SK-N-SH (cell line): ENCODE data around the gene H6PD. TPM values are rescaled to one million over a fixed set of nuclear protein-coding genes. Genes with fewer than 3 reads are reported as not detected.

Source experiments
- CTCF ChIA-PET: fragments of 300-600, 350-600 bp; formaldehyde crosslinking; extraction: SDS; loops from one replicate; lab custom pipeline; 2021; lab: Yijun Ruan, JAX
- POLR2A ChIA-PET: fragments of 350-600 bp; sonication (Branson Sonifier 250); formaldehyde crosslinking; extraction: SDS; loops from one replicate; lab custom pipeline; 2020; ENCODE audit warnings: antibody characterized with exemption, inconsistent platforms; lab: Yijun Ruan, JAX
- DNase-seq: peaks from one replicate; pipeline ENCODE4 v3.0.0; 2012
- H2AFZ ChIP-seq: fragments of 200-600 bp; sonication (generic); 2 replicates; pipeline ENCODE4 v1.8.1; 2016; ENCODE audit warnings: antibody characterized with exemption, mild to moderate bottlenecking, low read depth
- H3F3A ChIP-seq: fragments of 200-600 bp; sonication (generic); replicated peaks from 2 replicates; pipeline ENCODE3; 2016; ENCODE audit warnings: antibody characterized with exemption, mild to moderate bottlenecking; ENCODE audit not compliant: insufficient read depth
- H3K27ac ChIP-seq, 2 experiments: fragments of 200-500 bp in 1 of 2; fragments of 200-600 bp in 1 of 2; sonication (Bioruptor generic) in 1 of 2; sonication (generic), shearing (Covaris generic) in 1 of 2; 2 replicates each; pipeline versions ENCODE4 v1.5.1 to v1.6.1; 2014 to 2016; ENCODE audit warnings: low read depth in 2 of 2, inconsistent platforms in 1 of 2, low read length in 1 of 2, mild to moderate bottlenecking in 1 of 2, mixed read lengths in 1 of 2
- H3K27me3 ChIP-seq: fragments of 200-600 bp; sonication (generic), shearing (Covaris generic); 2 replicates; pipeline ENCODE4 v1.6.1; 2016; ENCODE audit warnings: mixed run types; ENCODE audit not compliant: insufficient read depth
- H3K36me3 ChIP-seq, 2 experiments: fragments of 200-500 bp in 1 of 2; fragments of 200-600 bp in 1 of 2; sonication (Bioruptor generic) in 1 of 2; sonication (generic) in 1 of 2; replicated peaks in 1 of 2; 2 replicates each; pipeline versions ENCODE3 to v1.5.1; 2014 to 2016; ENCODE audit warnings: low read length in 1 of 2, mild to moderate bottlenecking in 1 of 2; ENCODE audit not compliant: insufficient read depth in 2 of 2, control insufficient read depth in 1 of 2
- H3K4me1 ChIP-seq, 2 experiments: fragments of 200-500 bp in 1 of 2; fragments of 200-600 bp in 1 of 2; sonication (Bioruptor generic) in 1 of 2; sonication (generic), shearing (Covaris generic) in 1 of 2; 2 replicates each; pipeline versions ENCODE4 v1.5.1 to v1.6.1; 2014 to 2016; ENCODE audit warnings: low read depth in 1 of 2, low read length in 1 of 2, mixed run types in 1 of 2; ENCODE audit not compliant: insufficient read depth in 2 of 2, control insufficient read depth in 1 of 2
- H3K4me2 ChIP-seq: fragments of 200-600 bp; sonication (generic), shearing (Covaris generic); 2 replicates; pipeline ENCODE4 v1.6.1; 2017; ENCODE audit warnings: mixed run types
- H3K4me3 ChIP-seq, 2 experiments: fragments of 200-500 bp in 1 of 2; fragments of 200-600 bp in 1 of 2; sonication (Bioruptor generic) in 1 of 2; sonication (generic), shearing (Covaris generic) in 1 of 2; 2 replicates each; pipeline versions ENCODE4 v1.5.1 to v1.8.1; 2014 to 2016; ENCODE audit warnings: low read depth in 2 of 2, inconsistent platforms in 1 of 2, low read length in 1 of 2, mild to moderate bottlenecking in 1 of 2, mixed read lengths in 1 of 2, moderate library complexity in 1 of 2
- H3K79me2 ChIP-seq: fragments of 200-600 bp; sonication (generic); 2 replicates; pipeline ENCODE4 v1.8.1; 2017; ENCODE audit warnings: mild to moderate bottlenecking; ENCODE audit not compliant: insufficient read depth
- H3K9ac ChIP-seq: fragments of 200-600 bp; sonication (generic); 2 replicates; pipeline ENCODE4 v1.6.1; 2017; ENCODE audit warnings: mixed run types
- H3K9me2 ChIP-seq: fragments of 200-600 bp; sonication (generic); 2 replicates; pipeline ENCODE4 v1.6.1; 2017; ENCODE audit warnings: mixed run types
- H3K9me3 ChIP-seq: fragments of 200-600 bp; sonication (generic); 2 replicates; pipeline ENCODE4 v1.6.1; 2017; ENCODE audit warnings: mixed run types, mild to moderate bottlenecking, moderate library complexity
- H4K20me1 ChIP-seq: fragments of 200-600 bp; sonication (generic); 2 replicates; pipeline ENCODE4 v1.6.1; 2017; ENCODE audit warnings: mild to moderate bottlenecking, mixed run types; ENCODE audit not compliant: insufficient read depth
- CHD2 ChIP-seq: fragments of 150-350 bp; IDR thresholded peaks from 2 replicates; pipeline ENCODE4 v1.6.1; 2018; ENCODE audit warnings: low read length; ENCODE audit not compliant: partially characterized antibody
- ELF1 ChIP-seq: IDR thresholded peaks from 2 replicates; pipeline ENCODE4 v1.4.0; 2012
- EP300 ChIP-seq, 2 experiments: IDR thresholded peaks; 2 replicates each; pipeline versions ENCODE4 v1.4.0 to v1.6.1; 2012; ENCODE audit warnings: borderline replicate concordance in 1 of 2, low read depth in 1 of 2, low read length in 1 of 2
- FOXJ3 ChIP-seq: sonication (generic); formaldehyde crosslinking; IDR thresholded peaks from 2 replicates; pipeline ENCODE4 v1.5.1; 2020; ENCODE audit warnings: mild to moderate bottlenecking, missing genetic modification reagents
- FOXM1 ChIP-seq: IDR thresholded peaks from 2 replicates; pipeline ENCODE4 v1.4.0; 2012; ENCODE audit warnings: low read depth, mild to moderate bottlenecking
- GABPA ChIP-seq: IDR thresholded peaks from 2 replicates; pipeline ENCODE4 v1.4.0; 2012; ENCODE audit warnings: low read depth, mild to moderate bottlenecking
- JUND ChIP-seq: IDR thresholded peaks from 2 replicates; pipeline ENCODE4 v1.4.0; 2012
- NRF1 ChIP-seq: IDR thresholded peaks from 2 replicates; pipeline ENCODE4 v1.6.1; 2012; ENCODE audit warnings: low read depth, mild to moderate bottlenecking, low read length
- POLR2AphosphoS5 ChIP-seq: IDR thresholded peaks from 2 replicates; pipeline ENCODE4 v1.6.1; 2012; ENCODE audit warnings: low read depth, low read length
- RCOR1 ChIP-seq: fragments of 150-350 bp; IDR thresholded peaks from 2 replicates; pipeline ENCODE4 v1.6.1; 2017; ENCODE audit warnings: antibody characterized with exemption, low read length
- RFX5 ChIP-seq: IDR thresholded peaks from 2 replicates; pipeline ENCODE4 v1.6.1; 2012; ENCODE audit warnings: mild to moderate bottlenecking, improper control_type of control experiment, low read length
- SMC3 ChIP-seq: IDR thresholded peaks from 2 replicates; pipeline ENCODE4 v1.6.1; 2012; ENCODE audit warnings: low read depth, low read length, improper control_type of control experiment
- TAF1 ChIP-seq: IDR thresholded peaks from 2 replicates; pipeline ENCODE4 v1.6.1; 2012; ENCODE audit warnings: low read depth, mild to moderate bottlenecking, low read length, moderate library complexity, borderline replicate concordance
- YY1 ChIP-seq: IDR thresholded peaks from 2 replicates; pipeline ENCODE4 v1.4.0; 2012; ENCODE audit warnings: low read depth, mild to moderate bottlenecking
- WGBS: methylation state at CpG from one replicate; pipeline ENCODE4 v1.1.6; 2017; ENCODE audit warnings: low lambda C conversion rate; 5-methylcytosine and 5-hydroxymethylcytosine counted together
- polyA plus RNA-seq, 3 experiments: library from polyadenylated mRNA; depleted of rRNA; stranded (reverse); fragments of >200 nt; gene quantifications; 2 replicates each; pipeline ENCODE4 v1.2.3, GENCODE V29; 2012
- TF ChIP-seq, protein P1 (sequence below): IDR thresholded peaks from 2 replicates; pipeline ENCODE4 v1.4.0; 2012; ENCODE audit warnings: low read depth
- TF ChIP-seq, protein P2 (sequence below): IDR thresholded peaks from 2 replicates; pipeline ENCODE4 v1.4.0; 2012; ENCODE audit warnings: low read depth, borderline replicate concordance
- TF ChIP-seq, protein P3 (sequence below): IDR thresholded peaks from 2 replicates; pipeline ENCODE4 v1.6.1; 2012; ENCODE audit warnings: mild to moderate bottlenecking, low read depth, low read length, moderate library complexity

H6PD gene
- polyA plus RNA-seq, 1 of the 3 experiments (the other 2 are of a cell fraction) = 19.1 TPM

DNA sequence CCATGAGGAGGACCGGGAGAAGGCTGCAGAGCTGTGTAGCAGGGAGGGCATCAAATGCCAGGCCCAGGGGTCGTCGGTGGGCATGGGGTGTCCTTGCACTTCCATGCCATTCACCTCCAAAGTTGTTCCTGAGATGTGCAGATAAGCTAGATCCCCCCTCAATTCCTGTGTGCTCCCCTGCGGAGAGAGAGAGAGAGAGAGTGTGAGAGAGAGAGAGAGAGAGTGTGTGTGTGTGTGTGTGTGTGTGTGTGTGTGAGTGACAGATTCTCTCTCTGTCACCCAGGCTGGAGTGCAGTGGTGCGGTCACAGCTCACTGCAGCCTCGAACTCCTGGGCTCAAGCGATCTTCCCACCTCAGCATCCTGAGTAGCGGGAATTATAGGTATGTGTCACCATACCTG lies 74.5 kb downstream of the H6PD start:
- DNase-seq = no peak
- 95% methylated on average over 8 of the region's 8 CpGs for WGBS
- H3K4me3 ChIP-seq = no peak overlapping the region
- H2AFZ ChIP-seq = no peak overlapping the region
- no peaks in the 10 kb centered on the region for H3K36me3 ChIP-seq
- H3K4me1 ChIP-seq = peaks cover 0 to 10% of the 10 kb centered on the region in 2 experiments; a peak in 1 of 4 replicates
- H3K79me2 ChIP-seq = peaks cover 44% of the 10 kb centered on the region
- ChIA-PET CTCF (no interaction called here), POLR2A (no interaction called here)
- H3K27me3 ChIP-seq = no peaks in the 10 kb centered on the region
- peaks cover 42% of the 10 kb centered on the region for H4K20me1 ChIP-seq
- H3K27ac ChIP-seq = no peak overlapping the region
- no peaks in the 10 kb centered on the region for H3K9me2 ChIP-seq
- H3K4me2 ChIP-seq = no peak overlapping the region
- no peaks in the 10 kb centered on the region for H3F3A ChIP-seq
- no peaks in the 10 kb centered on the region for H3K9me3 ChIP-seq
- no peak overlapping the region for H3K9ac ChIP-seq
- no peak for TF ChIP-seq GABPA
- TF ChIP-seq CHD2 = no peak
- no peak for TF ChIP-seq ELF1
- TF ChIP-seq, protein P1, sequence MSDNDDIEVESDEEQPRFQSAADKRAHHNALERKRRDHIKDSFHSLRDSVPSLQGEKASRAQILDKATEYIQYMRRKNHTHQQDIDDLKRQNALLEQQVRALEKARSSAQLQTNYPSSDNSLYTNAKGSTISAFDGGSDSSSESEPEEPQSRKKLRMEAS = no peak
- TF ChIP-seq FOXJ3 = no peak
- no peak for TF ChIP-seq SMC3
- TF ChIP-seq RCOR1 = no peak

DNA sequence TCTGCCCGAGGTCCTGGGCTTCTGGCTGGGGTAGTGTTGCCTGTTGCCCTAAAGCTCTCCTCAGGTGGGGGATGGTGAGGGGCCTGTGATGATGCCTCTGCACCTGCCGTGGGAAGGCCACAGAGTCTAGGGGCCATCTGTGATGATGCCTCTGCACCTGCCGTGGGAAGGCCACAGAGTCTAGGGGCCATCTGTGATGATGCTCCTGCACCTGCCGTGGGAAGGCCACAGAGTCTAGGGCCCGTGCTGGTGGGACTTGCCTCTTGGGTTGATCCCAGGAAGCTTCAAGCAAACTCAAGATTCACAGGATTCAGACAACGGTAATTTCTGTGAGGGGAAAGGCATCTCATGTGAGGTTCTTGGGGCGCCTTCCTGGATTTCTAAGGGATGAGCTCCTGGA lies 75.4 kb downstream of the H6PD start:
- H3K27ac ChIP-seq = no peak overlapping the region
- peaks cover 0 to 10% of the 10 kb centered on the region in 2 experiments; a peak in 1 of 4 replicates for H3K4me1 ChIP-seq
- WGBS = 89% methylated on average over 2 of the region's 7 CpGs
- no peaks in the 10 kb centered on the region for H3K9me3 ChIP-seq
- no peaks in the 10 kb centered on the region for H3K27me3 ChIP-seq
- H3K4me3 ChIP-seq = no peak overlapping the region
- H3K79me2 ChIP-seq = peaks cover 38% of the 10 kb centered on the region
- no peaks in the 10 kb centered on the region for H3F3A ChIP-seq
- no peaks in the 10 kb centered on the region for H3K9me2 ChIP-seq
- H3K9ac ChIP-seq = no peak overlapping the region
- H4K20me1 ChIP-seq = peaks cover 41% of the 10 kb centered on the region
- TF ChIP-seq TAF1 = no peak
- TF ChIP-seq FOXM1 = no peak
- no peak for TF ChIP-seq JUND
- TF ChIP-seq NRF1 = no peak
- TF ChIP-seq POLR2AphosphoS5 = no peak
- TF ChIP-seq, protein P2, sequence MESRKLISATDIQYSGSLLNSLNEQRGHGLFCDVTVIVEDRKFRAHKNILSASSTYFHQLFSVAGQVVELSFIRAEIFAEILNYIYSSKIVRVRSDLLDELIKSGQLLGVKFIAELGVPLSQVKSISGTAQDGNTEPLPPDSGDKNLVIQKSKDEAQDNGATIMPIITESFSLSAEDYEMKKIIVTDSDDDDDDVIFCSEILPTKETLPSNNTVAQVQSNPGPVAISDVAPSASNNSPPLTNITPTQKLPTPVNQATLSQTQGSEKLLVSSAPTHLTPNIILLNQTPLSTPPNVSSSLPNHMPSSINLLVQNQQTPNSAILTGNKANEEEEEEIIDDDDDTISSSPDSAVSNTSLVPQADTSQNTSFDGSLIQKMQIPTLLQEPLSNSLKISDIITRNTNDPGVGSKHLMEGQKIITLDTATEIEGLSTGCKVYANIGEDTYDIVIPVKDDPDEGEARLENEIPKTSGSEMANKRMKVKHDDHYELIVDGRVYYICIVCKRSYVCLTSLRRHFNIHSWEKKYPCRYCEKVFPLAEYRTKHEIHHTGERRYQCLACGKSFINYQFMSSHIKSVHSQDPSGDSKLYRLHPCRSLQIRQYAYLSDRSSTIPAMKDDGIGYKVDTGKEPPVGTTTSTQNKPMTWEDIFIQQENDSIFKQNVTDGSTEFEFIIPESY = no peak
- no peak for TF ChIP-seq RFX5
- TF ChIP-seq YY1 = no peak
- TF ChIP-seq, protein P3, sequence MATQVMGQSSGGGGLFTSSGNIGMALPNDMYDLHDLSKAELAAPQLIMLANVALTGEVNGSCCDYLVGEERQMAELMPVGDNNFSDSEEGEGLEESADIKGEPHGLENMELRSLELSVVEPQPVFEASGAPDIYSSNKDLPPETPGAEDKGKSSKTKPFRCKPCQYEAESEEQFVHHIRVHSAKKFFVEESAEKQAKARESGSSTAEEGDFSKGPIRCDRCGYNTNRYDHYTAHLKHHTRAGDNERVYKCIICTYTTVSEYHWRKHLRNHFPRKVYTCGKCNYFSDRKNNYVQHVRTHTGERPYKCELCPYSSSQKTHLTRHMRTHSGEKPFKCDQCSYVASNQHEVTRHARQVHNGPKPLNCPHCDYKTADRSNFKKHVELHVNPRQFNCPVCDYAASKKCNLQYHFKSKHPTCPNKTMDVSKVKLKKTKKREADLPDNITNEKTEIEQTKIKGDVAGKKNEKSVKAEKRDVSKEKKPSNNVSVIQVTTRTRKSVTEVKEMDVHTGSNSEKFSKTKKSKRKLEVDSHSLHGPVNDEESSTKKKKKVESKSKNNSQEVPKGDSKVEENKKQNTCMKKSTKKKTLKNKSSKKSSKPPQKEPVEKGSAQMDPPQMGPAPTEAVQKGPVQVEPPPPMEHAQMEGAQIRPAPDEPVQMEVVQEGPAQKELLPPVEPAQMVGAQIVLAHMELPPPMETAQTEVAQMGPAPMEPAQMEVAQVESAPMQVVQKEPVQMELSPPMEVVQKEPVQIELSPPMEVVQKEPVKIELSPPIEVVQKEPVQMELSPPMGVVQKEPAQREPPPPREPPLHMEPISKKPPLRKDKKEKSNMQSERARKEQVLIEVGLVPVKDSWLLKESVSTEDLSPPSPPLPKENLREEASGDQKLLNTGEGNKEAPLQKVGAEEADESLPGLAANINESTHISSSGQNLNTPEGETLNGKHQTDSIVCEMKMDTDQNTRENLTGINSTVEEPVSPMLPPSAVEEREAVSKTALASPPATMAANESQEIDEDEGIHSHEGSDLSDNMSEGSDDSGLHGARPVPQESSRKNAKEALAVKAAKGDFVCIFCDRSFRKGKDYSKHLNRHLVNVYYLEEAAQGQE = no peak
- no peak for TF ChIP-seq EP300 (IDR thresholded peaks at IDR 0.05; ENCODE audit: borderline replicate concordance in 1 of 2, low read depth in 1 of 2, low read length in 1 of 2)
- CTCF ChIA-PET = interaction anchor here (1.0 to 1.2 kb wide), 2 partner anchors 13 to 146 kb away, joined by 3 read pairs; no protein-coding TSS in a partner anchor
- H3K4me2 ChIP-seq = no peak overlapping the region
- DNase-seq = no peak
- H2AFZ ChIP-seq = no peak overlapping the region
- H3K36me3 ChIP-seq = no peaks in the 10 kb centered on the region
- POLR2A ChIA-PET = no interaction called here
